Body of pancreas (tissue), 4 donors: ENCODE measurements around the gene NDUFB2.

Source experiments
- CTCF ChIP-seq, 7 experiments: fragments of 450-650 bp in 4 of 7; fragments of 200-600 bp in 3 of 7; sonication (generic) in 3 of 7; IDR thresholded peaks; one replicate each; pipeline ENCODE4 v1.5.1; 2016 to 2019; ENCODE audit warnings: antibody characterized with exemption in 7 of 7
- POLR2A ChIP-seq, 3 donors: fragments of 450-650 bp; IDR thresholded peaks; one replicate each; pipeline ENCODE4 v1.6.1; 2016; ENCODE audit warnings: antibody characterized with exemption in 3 of 3, mild to moderate bottlenecking in 2 of 3

DNA sequence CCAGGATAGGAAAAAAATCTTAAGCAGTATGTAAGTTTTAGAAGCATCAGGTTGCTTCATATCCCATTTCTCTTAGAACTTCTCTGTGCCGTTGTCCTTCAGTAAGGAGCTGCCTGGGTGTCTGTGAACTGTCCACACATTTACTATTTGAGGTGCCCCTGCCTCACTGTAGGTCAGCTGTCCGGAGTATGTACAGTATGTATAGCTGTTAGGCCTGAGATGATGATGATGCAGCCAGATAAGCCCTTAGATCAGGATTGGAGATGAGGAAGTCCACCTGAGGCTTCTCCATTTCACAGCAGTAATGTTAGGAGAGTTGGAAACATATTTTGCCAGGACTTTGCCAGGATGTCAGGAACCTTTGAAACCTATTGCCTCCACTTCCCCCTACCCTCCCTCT is 7.7 kb downstream of the NDUFB2 start:
- TF ChIP-seq CTCF (IDR thresholded peaks at IDR 0.05), result no peak
- TF ChIP-seq POLR2A (IDR thresholded peaks at IDR 0.05), result no peak
